ENCODE data around the gene P4HA1.

P4HA1 gene

DNA sequence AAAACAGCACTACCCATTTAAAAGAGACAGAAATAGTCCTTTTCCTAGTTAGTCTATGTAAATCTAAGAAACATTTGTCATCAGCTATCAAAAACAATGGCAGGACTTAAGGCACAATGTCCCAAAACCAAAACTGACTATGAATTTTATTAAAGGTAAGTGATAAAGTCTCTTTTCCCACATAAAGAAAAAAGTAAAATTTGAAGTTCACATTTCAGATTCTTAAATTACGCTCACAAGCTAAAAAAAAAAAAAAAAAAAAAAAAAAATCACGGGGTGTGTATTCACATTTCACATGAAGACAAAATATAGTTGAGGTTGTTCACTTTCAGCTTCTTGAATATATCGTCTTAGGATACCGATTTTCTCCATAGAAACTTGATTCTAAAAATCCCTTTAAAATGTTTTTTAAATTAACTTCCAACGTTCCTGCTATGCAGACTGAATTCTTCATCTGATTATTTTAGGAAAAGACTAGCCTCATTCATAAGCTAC, 1.6 kb downstream of the P4HA1 start:
- DNase-seq (ENCODE audit: low read depth in 2 of 2), result no peak

GRCh38 chr10:73093922-73094850, 2.5 kb downstream of the P4HA1 start:
- DNase-seq (ENCODE audit: low read depth in 2 of 2), result no peak

DNA sequence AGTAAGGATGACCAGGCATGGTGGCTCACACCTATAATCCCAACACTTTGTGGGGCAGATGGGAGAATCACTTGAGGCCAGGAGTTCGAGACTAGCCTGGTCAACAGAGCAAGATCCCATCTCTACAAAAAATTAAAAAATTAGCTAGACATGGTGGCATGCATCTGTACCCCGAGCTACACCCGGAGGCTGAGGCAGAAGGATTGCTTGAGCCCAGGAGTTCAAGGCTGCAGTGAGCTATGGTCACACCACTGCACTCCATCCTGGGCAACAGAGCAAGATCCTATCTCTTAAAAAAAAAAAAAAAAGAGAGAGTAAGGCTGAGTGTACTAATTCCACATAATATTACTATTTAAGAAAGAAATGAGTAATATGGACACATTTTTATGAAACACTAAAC, 3.8 kb downstream of the P4HA1 start:
- no peak for DNase-seq (ENCODE audit: low read depth in 2 of 2)

- DNase-seq (ENCODE audit: low read depth in 2 of 2), result no peak
These were observed 8.4 kb downstream of the P4HA1 start for GRCh38 chr10:73088304-73088703.

DNA sequence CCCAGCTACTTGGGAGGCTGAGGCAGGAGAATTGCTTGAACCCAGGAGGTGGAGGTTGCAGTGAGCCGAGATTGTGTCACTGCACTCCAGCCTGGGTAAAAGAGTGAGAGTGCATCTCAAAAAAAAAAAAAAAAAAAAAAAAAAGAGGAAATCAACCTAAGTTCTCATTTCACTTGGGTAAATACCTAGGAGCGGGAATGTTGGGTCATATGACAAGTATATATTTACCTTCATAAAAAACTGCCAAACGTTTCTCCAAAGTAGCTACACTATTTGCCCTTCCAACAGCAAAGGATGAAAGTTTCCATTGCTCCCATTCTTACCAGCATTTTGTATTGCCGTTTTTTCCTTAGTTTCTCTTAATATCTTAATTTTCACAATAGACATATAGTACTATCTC, 9.8 kb downstream of the P4HA1 start:
- DNase-seq (ENCODE audit: low read depth in 2 of 2), result no peak

GRCh38 chr10:73084209-73084608, 12.5 kb downstream of the P4HA1 start:
- DNase-seq (ENCODE audit: low read depth in 2 of 2), result no peak

GRCh38 chr10:73083221-73083620, 13.4 kb downstream of the P4HA1 start:
- no peak for DNase-seq (ENCODE audit: low read depth in 2 of 2)

- DNase-seq (ENCODE audit: low read depth in 2 of 2), result no peak
These were observed 16.7 kb downstream of the P4HA1 start for GRCh38 chr10:73079779-73080541.

DNA sequence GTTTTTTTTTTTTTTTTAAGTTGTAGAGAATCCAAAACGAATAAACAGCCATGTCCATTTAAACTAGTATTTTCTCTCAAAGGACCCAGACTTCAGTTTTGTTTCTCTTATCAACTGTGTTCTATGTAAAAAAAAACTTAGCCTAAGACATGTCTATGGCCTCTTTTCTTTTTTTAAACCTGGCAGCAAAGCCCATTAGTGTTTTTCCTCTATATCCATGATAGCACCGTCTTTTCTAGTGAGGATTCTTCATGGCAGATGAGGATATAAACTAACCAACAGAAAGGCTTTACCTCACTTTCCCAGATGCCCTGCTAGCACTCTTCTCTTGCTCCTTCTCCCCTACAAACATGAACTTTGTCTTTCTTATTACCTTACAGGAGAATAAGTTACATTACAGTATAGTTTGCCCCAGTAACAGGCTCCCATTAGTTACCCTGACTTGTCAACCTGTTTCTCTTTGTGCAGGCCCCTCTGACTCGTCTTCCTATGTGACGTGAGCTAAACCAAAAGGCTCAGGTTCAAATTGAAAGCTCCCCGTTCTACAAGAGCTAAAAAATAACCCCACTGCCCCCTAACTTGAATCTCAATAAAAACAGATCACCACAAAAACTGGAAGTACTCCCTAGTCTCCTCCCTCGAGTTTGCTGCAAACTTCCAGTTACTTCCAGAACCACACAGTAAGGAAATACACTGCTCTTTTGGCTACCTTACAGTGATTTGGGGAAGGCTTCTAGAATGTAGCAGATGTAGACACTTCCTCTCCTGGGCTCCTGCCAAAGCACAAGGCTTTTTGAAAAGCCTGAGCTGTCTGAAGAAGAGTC, 20.1 kb downstream of the P4HA1 start:
- DNase-seq (ENCODE audit: low read depth in 2 of 2), result no peak

GRCh38 chr10:73075829-73076228, 20.8 kb downstream of the P4HA1 start:
- no peak for DNase-seq (ENCODE audit: low read depth in 2 of 2)

GRCh38 chr10:73073627-73074026, 23.0 kb downstream of the P4HA1 start:
- no peak for DNase-seq (ENCODE audit: low read depth in 2 of 2)

DNA sequence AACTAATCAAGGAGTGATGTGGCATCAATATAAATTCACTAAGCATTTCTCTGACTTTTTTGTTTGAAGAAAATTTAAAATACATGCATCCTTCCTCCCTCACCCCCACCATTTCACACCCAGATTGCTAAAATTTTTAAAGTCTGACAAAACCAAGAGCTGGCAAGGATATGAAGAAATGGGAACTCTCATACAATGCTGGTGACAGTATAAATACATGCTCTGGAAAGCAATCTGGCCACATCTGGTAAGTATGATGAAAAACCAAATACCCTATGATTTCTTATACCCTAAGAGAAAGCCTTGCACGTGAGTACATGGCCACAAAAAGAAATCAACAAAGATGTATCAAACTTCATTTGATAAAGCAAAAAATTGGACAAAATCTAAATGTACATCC, 31.2 kb downstream of the P4HA1 start:
- DNase-seq (ENCODE audit: low read depth in 2 of 2), result no peak

- DNase-seq (ENCODE audit: low read depth in 2 of 2), result no peak
These were observed 34.9 kb downstream of the P4HA1 start for GRCh38 chr10:73061743-73062142.

DNA sequence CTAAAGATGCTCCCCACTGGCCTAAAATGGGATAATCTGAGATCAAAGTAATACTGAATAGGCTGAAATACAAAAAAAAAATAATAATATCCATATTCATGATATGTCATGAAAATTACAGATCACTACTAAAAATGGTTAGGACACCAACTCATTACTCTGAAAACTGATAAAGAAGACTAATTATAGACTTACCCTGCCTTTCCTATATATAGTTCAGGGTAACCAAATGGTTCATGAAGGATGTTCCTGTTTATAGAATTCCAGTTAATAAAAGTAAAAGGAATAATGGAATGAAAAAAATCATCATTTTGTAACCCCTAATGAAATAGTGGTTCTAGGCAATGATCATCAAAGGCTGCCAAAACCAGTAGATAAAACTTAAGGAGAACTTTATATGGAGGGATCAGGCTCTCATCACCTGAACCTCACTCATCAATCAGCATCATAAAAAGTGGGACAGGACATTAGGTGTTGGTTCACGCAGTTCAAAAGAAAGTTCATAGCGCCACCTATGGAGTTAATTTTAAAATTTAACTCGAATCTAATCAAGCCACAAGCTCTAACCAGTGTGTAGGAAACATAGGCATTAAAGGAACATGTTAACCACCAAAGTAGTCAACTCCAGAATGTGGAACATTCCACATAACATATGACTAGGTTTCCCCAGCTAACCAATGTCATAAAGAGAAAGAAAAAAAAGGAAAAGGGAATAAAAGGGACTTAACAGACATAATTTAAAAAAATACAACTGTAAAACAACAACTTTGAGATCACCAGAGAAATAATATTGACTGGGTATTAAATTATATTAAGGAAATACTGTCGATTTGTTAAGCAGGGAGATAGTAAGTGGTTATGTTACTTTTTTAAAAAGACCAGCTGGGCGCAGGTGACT, 35.7 kb downstream of the P4HA1 start:
- DNase-seq (ENCODE audit: low read depth in 2 of 2), result no peak

GRCh38 chr10:73060173-73060572, 36.5 kb downstream of the P4HA1 start:
- no peak for DNase-seq (ENCODE audit: low read depth in 2 of 2)

DNA sequence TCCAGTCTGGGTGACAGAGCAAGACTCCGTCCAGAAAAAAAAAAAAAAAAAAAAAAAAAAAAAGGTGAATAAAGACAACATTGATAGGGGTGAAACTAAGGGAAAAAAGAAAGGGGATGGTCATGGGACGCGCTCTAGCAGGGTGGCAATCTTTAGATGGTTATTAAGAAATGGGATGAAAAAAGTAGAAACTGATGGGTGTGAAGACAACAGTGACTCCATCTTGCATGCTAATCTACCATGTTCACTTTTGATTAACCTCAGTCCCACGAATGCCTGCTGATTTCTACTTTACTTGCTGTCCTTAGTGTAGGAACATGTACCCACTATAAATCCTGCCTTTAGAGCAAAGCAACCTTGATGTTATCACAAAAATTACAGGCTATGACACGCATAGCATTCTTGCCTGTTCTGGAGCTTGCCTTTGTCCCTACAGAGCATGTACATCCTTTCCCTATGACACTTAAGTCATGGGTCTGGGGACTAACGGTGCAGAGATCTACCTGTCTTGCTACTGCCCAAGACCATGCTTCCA, 38.5 kb downstream of the P4HA1 start:
- DNase-seq (ENCODE audit: low read depth in 2 of 2), result no peak

DNA sequence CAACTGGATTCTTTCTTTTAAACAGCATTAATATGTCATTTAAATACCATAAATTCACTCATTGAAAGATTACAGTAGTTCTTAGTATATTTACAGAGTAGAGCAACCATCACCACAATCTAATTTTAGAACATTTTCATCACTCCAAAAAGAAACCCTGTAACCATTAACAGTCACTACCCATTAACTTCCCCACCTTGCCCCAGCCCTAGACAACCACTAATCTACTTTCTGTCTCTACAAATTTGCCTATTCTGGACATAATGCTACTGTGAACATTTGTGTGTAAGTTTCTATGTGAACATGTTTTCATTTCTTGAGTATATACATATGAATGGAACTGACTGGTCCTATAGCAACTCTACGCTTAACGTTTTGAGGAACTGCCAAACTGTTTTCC, 42.4 kb downstream of the P4HA1 start:
- DNase-seq (ENCODE audit: low read depth in 2 of 2), result no peak

DNA sequence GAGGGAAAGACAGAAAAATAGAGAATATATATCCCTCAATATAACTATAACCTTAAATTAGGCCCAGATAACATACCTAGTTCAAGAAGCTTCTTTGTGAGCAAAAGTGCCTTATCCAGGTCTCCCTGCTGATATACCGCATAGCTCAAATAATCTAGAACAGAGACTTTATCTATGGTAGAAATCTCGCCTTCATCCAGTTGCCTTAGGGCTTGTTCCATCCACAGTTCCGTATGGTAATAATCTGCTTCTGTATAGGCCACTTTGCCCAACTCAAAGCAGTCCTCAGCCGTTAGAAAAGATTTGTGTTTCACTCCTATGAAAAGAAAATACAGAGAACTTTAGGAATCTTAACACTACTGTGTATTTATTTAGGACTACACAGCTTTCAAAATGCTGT, 43.4 kb downstream of the P4HA1 start:
- DNase-seq (ENCODE audit: low read depth in 2 of 2), result no peak

GRCh38 chr10:73044378-73045285, 52.0 kb downstream of the P4HA1 start:
- DNase-seq (ENCODE audit: low read depth in 2 of 2), result no peak

Data from stimulated activated CD8-positive, alpha-beta memory T cell treated with anti-CD3 and anti-CD28 coated beads, Interleukin-7, amount 100 ng/mL, for 4 hours (primary cell).